GM19372 (cell line): ENCODE measurements around the gene VAPB.

Experiments
- ATAC-seq: cut with Tn5 transposase; IDR thresholded peaks from one replicate; pipeline ENCODE4 v1.9.1; 2021; ENCODE audit warnings: mild to moderate bottlenecking, low read depth, moderate library complexity; ENCODE audit not compliant: unreplicated experiment

The VAPB gene

DNA sequence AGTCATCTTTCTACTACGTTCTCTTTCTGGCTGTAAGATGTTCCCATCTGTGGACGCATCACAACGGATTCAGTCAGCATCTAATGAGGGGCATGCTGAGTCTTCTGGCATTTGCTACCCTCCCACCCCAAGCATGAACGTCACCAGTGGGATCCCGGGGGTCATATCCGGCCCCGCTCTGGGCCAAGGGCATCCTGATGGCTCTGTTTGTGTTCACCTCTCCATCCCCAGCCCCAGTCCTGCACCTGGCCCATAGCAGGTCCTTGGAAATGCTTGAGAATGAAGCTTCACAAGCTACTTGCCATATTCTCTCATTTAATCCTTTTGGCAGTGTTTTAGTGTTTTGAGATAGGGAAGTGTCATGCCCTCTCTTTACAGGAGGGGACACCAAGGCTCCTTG, 111.2 kb downstream of the VAPB start:
- ATAC-seq = no peak
